ENCODE measurements around the gene ARHGEF12.

Gene ARHGEF12

GRCh38 chr11:120390585-120390922 lies 54.3 kb downstream of the ARHGEF12 start:
- DNase-seq, result no peak

- no peak for DNase-seq
Measured at GRCh38 chr11:120391292-120391691, 55.1 kb downstream of the ARHGEF12 start.

- DNase-seq, result no peak
Measured at GRCh38 chr11:120391854-120392253, 55.6 kb downstream of the ARHGEF12 start.

- DNase-seq, result no peak
Measured at GRCh38 chr11:120392314-120392713, 56.1 kb downstream of the ARHGEF12 start.

GRCh38 chr11:120392793-120393192 lies 56.6 kb downstream of the ARHGEF12 start:
- DNase-seq, result no peak

- DNase-seq, result no peak
Measured at GRCh38 chr11:120394119-120394518, 57.9 kb downstream of the ARHGEF12 start.

GRCh38 chr11:120395778-120396177 lies 59.6 kb downstream of the ARHGEF12 start:
- no peak for DNase-seq

DNA sequence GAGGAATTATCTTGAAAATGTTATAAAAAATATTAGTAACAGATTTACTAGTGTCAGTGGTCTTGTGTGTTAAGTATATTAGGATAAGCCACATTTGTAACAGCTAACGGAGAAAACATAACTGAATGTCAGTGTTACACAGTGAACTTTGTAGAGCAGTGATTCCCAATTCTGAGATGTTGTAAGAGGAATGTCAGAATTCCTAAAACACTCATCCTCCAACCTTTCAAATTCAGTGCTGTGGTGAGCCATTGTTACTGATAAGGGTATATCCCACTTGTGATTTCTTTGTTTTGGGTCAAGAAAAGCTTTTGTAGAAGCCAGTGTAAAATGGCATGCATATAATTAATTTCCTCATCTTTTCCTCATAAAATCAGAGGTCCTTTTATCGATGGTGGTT lies 61.9 kb downstream of the ARHGEF12 start:
- DNase-seq, result no peak

DNA sequence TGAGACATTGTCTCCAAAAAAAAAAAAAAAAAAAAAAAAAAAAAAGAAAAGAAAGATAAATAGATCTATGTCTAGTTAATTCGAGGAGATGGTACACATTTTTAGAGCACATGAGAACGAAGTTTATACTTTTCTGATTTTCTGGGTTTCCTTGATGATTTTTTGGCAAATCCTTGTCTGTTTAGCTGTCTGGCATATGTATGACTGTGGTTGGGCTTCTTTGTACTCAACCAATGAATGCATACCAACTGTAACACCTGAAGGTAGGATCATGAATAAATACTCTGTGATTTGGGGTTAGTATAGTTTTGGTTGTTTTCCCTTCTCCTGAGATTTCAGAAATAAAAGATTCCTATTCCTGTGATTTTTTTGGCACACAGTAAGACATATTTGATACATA lies 63.1 kb downstream of the ARHGEF12 start:
- no peak for DNase-seq

- DNase-seq, result no peak
Measured at GRCh38 chr11:120400564-120401364, 64.6 kb downstream of the ARHGEF12 start.

DNA sequence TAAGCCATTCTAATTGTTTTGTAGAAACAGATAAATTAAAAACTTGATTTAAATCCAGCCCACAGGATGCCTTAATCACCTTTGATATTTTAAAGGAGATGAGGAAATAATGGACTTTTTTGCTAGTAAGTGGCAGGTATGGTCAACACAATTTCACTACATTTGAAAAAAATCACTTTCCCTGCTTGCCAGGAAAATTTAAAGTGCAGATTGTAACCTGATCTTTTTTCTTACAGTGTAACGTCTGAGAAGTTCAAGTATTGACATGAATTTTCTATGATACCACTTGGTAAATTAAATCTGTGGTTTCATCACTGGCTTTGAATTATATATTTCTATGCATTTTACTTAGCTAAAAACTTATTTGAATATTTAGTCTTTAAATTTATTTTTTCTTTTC lies 65.3 kb downstream of the ARHGEF12 start:
- peak; percentile 32 for DNase-seq

GRCh38 chr11:120403966-120404365 lies 67.8 kb downstream of the ARHGEF12 start:
- no peak for DNase-seq

- DNase-seq, result no peak
Measured at GRCh38 chr11:120404495-120404894, 68.3 kb downstream of the ARHGEF12 start.

DNA sequence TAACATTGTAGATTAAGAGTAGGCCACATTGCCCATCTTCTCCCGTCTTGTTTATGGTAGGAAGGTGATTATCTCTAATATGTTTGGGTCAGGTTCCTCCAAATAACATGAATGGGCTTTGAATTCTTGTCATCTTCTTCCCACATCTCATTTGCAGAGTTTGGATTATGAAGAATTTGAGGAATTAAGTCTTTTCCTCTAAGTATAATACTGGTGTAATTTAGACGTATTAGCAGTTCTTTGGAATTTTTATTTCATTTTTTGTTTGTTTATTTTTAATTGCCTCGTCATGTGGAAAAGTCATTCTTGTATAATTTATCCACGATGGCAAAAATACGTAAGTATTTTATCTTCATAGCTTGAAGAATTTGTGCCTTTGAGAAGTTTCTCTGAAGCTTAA lies 73.4 kb downstream of the ARHGEF12 start:
- DNase-seq, result no peak

DNA sequence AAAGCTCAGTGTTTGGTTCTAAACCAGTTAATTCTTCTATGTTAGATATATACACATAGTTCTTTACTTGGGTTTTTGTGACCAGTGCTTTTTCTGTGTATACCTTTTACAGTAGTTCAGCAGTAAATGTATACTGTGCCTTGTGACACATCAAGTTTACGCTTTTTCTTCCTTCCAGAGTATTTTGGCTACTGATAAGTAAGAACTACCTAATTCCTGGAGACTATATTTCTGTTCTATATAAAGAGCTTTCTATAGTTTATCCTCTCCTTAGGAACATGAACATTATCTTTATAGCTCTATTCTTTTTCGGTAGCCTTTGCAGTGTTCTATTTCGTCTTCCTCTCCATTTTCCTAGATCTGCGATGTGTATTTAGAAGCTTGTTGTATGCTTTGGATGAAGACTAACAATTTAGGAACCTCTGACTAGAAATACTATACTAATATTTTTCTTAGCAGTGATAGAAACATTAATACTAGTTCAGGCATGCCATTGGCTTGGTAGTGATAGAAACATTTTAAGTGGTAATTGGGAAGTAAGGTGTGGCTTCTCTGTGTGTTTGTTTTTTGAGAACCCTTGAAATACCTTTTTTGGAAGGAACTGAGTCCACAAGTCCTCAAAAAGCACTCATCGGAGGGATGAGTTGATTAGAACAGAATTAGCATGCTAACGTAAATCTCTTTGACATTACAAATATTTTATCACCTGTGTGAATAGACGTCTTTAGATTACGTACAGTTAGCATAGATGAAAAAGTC lies 74.6 kb downstream of the ARHGEF12 start:
- DNase-seq, result no peak

DNA sequence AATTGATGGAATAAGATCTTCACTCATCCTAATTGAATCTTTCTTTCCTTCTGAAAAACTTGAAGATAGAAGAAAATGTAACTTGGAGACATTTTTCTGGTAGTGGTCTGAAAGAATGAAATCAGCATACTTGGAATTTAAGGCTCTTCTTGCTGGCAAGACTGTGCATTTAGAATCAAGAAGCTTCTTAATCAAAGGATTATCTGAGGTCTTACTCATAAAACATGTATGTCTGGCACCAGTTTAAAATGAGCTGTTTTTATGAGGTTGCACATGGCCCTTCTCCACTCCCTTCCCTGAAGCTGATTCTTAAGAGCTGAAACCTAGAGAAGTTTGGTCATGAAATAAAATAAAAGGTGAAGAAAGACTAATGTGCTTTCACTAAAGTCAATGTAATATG lies 77.3 kb downstream of the ARHGEF12 start:
- no peak for DNase-seq

- no peak for DNase-seq
Measured at GRCh38 chr11:120420572-120420971, 84.4 kb downstream of the ARHGEF12 start.

DNA sequence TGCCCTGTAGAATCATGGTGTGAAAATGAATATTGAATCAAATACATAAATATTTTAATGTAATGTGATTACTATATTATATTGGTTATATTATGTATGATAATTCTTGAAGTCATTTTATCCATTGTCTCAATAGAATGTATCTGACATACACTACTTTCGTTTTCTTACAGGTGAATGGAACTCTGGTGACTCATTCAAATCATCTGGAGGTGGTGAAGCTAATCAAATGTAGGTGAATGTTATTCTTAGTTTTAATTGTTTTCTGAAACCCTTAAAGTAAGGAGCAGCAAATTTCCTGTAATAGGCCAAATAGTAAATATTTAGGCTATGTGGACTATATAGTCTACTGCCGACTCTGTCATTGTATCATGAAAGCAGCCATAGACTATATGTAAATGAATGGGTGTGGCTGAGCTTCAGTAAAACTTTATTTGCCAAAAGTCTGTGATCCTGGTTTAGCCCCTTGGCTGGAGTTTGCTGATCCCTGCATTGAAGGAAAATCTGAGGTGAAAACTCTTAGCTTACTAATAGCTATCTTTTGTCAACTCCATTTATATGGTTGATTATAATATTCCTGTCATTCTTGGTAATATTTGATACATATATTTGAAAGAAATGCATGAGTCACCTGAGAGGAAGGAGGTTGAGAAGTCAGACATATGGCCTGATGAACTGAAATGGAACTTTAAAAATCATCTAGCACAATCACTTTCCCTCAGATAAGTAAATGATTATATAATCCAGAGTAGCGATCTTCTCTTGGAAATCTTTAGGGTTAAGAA lies 88.2 kb downstream of the ARHGEF12 start:
- DNase-seq, result no peak

GRCh38 chr11:120424970-120425332 lies 88.7 kb downstream of the ARHGEF12 start:
- DNase-seq, result no peak

- no peak for DNase-seq
Measured at GRCh38 chr11:120425527-120425926, 89.3 kb downstream of the ARHGEF12 start.

DNA sequence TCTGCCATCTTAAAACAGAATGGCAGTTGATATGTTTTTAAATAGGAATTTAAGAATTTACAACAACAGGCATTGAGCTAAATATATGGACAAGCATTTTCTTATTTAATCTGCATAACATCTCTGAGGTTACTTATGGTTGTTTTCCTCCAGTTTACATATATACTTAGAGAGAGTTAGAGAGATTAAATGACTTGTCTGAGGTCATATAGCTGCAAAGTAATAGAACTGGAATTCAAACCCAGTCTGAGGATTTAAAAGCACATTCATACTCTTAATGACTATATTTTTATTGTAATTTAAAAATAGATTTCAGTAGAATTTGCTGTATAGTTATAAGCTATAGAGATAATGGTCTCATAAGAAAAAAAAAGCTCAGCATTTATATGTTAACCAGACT lies 93.9 kb downstream of the ARHGEF12 start:
- no peak for DNase-seq

- no peak for DNase-seq
Measured at GRCh38 chr11:120431633-120432032, 95.4 kb downstream of the ARHGEF12 start.
